ENCODE measurements around the gene UGGT2.

Gene UGGT2

GRCh38 chr13:95858286-95859075 is 194.7 kb downstream of the UGGT2 start:
- TF ChIP-seq CTCF (IDR thresholded peaks at IDR 0.05), result no peak

GRCh38 chr13:95842898-95843297 is 210.3 kb downstream of the UGGT2 start:
- TF ChIP-seq CTCF (IDR thresholded peaks at IDR 0.05), result no peak

GRCh38 chr13:95841894-95842293 is 211.3 kb downstream of the UGGT2 start:
- no peak for TF ChIP-seq CTCF (IDR thresholded peaks at IDR 0.05)

GRCh38 chr13:95834134-95834765 is 219.0 kb downstream of the UGGT2 start:
- peak; percentile 73 for TF ChIP-seq CTCF (IDR thresholded peaks at IDR 0.05)

GRCh38 chr13:95833719-95834118 is 219.5 kb downstream of the UGGT2 start:
- TF ChIP-seq CTCF (IDR thresholded peaks at IDR 0.05), result no peak

- TF ChIP-seq CTCF (IDR thresholded peaks at IDR 0.05), result no peak
These were observed 220.1 kb downstream of the UGGT2 start for GRCh38 chr13:95833126-95833525.

- TF ChIP-seq CTCF (IDR thresholded peaks at IDR 0.05), result no peak
These were observed 230.9 kb downstream of the UGGT2 start for GRCh38 chr13:95822303-95822702.
